Measurements from ENCODE around the gene PHACTR1.

The PHACTR1 gene

DNA sequence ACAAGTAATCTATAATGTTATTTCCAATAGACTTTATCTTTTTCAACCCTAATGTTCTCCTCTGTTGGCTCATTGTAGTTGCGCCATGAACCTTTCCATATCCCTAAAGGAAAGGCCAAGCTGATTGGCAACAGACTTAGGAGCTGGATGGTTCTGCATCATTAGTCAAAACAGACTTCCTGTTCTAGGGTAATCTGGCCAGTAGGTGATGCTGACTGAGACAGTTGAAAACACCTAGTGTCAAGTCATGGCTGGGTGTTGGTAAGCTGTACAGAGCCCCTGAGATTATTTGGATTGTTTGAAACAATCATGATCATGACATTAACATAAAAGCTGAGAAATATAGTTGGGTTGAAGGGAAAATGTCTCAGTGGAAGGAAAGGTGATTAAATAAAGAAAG is 231.4 kb downstream of the PHACTR1 start:
- no peak for DNase-seq (ENCODE audit: low read depth, low spot score)

DNA sequence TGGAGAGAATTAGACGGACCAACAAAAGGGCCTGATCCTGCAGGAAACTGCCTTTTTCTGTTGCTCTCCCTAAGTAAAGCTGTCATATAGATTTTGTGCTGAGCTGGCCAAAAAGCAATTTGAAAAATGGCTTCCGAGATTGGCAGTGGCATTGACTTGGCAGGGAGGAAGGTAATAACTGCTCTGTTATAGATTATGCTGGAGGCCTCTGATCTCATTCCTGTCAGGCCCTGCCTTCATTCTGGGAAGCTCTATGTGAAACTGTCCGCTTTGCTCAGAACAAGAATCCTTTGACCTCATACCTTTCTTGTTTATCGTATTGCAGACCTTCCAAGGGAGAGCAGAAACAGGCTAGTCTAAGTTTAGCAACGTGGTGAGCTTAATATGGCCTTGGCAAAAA is 234.4 kb downstream of the PHACTR1 start:
- DNase-seq (ENCODE audit: low read depth, low spot score) = no peak

DNA sequence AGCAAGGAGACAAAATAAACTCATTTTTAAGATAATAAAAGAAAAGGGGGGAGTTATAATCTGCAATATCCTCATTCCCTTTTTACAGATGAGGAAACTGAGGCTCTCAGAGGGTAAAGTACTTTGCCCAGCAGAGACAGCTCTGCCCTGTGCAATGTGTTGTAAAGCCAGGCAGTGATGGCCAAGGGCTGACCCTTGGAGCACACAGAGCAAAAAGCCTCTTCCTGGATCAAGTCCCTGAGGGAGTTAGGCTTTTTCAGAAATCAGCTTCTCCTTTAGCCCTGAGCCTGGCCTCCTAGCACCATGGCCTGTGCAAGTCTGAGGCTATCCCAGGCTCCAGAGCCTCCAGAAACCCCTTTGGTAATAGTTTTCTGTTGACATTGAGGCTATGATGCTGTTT is 234.8 kb downstream of the PHACTR1 start:
- DNase-seq (ENCODE audit: low read depth, low spot score) = no peak

DNA sequence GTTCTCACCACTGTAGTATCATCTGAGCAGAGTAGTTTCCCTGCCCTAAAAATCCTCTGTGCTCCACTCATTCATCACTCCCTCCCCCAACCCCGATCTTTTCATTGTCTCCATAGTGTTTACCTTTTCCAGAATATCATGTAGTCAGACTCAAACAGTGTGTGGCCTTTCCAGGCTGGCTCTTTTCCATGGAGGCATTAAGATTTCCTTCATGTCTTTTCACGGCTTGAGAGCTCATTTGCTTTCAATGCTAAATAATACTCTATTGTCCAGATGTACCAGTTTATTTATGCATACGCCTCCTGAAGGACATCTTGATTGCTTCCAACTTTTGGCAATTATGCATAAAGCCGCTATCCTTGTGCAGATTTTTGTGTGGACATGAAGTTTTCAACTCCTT is 235.8 kb downstream of the PHACTR1 start:
- DNase-seq (ENCODE audit: low read depth, low spot score) = no peak

DNA sequence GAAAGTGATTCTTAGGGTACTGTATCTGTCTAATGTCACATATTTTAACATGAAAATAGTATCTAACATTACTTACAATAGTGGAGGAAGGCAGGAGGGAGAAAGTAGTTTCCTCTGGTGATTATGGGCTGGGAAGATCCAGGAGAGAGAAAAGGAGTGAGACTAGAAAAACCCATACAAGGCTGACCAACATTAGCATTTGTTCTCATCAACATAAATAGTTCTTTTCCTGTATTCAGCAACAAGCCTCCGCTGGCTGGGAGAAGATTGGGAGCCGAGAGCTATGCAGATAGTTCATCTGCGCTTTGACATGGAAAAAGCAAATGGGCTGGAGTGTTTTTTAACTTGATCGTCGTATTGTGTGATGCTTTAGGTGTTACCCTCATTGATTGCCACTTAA is 239.4 kb downstream of the PHACTR1 start:
- DNase-seq (ENCODE audit: low read depth, low spot score) = no peak

DNA sequence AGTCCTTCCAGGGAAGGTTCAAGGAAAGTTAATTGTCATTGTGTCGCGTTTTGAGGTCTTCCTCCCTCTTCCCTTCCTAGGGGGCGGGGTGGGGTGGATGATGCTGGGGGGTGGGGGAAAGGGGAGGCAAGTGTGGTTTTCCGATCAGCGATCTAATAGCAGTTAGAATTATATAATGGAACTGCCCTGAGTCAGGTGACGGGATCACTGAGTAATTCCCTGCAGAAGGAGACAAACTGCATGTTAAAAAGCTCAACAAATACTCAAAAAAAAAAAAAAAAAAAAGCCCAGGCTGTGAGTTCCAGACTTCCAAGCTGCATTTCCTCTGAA is 240.4 kb downstream of the PHACTR1 start:
- DNase-seq (ENCODE audit: low read depth, low spot score) = no peak

DNA sequence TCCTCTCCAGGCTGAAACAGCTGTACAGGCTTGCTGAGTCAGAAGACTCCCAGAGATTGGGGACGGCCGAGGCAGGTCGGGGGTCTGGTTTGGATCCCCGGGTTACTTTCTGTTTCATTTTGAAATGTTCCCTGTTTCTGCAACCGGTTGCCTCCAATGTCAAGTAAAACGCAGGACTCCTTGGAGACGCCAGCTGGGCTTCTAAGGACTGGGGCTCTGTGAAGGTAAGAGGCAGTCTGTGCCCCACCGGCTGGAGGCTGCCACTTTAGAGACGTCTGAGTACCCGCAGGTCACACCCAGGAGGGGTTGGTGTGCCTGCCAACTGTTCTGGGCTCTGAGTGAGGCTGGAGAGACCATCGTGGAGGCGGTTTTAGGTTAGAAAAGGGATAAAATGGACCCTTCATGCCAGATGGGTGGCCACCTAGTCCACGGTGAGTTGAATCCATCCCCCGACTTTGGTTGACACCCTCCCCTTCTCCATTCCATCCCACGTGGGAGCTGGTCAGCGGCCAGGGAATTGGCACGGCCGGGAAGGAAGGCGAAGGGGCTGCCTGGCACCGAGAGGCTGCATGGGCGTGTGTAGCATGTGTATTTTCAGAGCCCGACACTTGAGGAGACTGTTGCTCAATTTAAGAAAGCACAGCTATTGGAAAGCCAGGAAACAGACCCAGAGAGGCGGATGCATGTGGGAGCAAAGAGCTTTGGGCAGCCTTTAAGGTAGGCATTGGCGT is 240.9 kb downstream of the PHACTR1 start:
- peak; percentile 20 for DNase-seq (ENCODE audit: low read depth, low spot score)

DNA sequence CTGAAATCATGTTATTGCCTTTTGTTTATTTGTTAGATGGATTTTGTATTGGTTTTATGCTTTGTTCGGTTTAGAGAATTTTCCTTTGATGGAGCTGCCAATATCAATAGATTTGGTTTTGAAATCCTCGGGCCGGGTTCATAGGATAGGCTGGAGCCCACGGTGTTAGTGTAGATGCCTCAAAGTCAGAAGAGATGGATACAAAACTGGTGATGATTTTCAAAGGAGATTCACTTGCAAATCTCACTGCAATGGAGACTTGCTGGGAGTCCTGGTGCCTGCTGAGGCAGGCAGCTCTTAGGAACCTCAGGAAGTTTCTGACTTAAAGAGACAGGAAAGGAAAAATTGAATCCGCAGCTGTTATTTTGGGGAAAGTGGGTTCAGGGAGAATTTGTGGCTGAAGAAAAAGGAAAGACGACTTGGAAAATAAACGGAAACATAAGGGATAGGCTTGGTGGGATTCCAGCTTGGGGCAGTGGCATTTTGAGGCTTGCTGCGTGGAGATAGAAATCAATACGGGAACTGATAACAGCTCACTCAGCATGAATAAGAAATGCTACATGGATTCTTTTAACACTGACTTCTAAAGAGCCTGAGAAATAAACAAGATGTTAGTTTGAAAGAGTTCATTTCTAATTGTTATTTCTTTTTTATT is 241.6 kb downstream of the PHACTR1 start:
- no peak for DNase-seq (ENCODE audit: low read depth, low spot score)

DNA sequence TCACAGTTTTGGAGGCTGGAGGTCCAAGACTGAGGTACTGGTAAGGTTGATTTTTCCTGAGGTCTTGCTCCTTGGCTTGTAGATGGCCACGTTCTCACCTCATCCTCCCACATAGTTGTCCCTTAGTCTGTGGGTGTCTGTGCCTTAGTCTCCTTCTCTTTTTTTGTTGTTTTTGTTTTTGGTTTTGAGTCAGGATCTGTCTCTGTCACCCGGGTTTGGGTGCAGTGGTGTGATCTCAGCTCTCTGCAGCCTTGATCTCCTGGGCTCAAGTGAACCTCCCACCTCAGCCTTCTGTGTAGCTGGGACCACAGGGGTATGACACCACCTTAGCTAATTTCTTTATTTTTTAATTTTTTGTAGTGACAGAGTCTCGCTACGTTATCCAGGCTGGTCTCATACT is 245.2 kb downstream of the PHACTR1 start:
- no peak for DNase-seq (ENCODE audit: low read depth, low spot score)

DNA sequence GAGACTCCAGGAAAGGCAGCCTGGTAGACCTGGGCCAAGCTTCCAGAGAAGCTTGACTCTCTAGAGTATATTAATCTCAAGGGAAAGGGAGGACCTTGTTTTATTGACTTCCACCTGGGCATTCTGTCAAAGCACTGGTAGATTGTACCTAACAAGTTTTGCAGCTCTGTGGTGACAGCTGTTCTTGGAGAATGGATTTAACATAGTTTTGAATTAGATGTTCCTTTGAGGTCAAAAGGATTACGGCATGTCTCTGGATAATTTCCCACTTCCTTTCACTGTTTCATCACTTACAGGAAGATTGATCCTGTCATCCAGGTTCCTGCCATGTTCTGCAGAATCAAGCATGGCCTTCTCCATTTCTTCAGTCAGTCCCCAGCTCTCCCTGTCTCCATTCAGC is 246.0 kb downstream of the PHACTR1 start:
- no peak for DNase-seq (ENCODE audit: low read depth, low spot score)

DNA sequence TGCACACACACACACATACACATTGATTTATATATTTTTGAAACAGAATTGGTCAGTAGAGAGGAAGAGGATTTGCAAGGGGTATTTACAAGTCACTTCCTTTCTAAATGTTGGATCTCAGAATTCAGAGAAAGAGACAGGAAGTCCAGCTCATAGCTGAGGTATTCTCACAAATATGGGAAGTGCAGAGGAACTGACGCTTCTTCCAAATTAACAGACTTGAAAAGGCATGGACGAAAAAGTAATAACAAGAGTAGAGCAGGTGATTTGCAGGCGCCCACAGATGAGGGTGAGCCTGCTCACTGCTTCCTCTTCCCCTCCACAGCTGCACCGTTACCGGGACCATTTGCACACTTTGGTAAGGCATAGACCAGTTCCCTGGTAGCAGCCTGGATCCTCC is 246.4 kb downstream of the PHACTR1 start:
- no peak for DNase-seq (ENCODE audit: low read depth, low spot score)

DNA sequence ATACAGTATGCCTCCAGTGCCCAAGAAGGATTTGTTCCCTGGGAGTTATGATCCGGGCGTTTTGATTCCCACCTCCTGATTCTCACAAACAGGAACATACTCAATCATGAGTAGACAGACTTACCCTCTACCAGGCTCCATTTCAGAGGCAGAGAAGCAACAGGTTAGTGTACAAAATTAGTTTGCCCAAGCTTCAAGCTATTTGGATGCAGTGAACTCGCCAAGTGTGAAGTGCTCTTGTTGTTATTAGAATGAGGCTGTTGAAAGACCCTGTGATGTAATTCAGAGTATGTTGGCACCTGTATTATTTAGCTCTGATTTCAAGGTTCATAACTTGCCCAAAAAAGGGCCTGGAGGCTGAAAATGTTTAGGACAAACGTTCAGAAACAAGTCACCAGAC is 247.0 kb downstream of the PHACTR1 start:
- no peak for DNase-seq (ENCODE audit: low read depth, low spot score)

DNA sequence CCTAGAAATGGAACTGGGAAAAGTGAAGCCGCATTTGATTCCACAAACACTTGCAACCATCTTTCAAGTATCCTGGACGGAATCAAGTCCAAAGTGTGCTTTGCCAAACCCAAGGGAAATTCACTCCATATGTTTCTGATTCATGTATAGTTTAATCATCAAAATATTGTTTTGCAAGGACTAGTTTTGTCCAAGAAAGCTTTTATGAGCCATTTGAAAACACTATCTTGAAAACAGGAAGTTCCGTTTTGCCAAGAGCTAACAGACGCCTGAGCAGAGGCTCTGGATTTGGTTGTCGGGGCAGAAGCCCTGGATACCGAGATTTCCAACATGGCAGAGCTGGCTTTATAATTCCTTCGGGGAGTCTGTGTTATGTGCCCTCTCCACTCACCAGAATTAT is 251.1 kb downstream of the PHACTR1 start:
- no peak for DNase-seq (ENCODE audit: low read depth, low spot score)

DNA sequence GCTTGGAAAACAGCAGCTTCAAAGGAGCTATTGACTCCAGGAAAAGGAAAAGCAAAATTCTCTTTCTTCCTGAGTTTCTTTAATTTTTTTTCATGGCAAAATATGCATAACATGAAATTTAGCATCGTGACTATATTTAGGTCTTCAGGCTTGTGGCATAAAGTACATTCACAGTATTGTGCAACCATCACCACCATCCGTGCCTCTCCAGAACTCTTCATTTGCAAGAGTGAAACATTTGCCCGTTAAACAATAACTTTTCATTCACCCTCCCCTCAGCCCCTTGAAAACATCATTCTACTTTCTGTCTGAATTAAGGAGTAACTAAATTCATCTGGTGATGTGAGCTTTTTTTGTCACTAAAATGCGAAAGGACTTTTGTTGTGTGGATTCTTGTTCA is 251.7 kb downstream of the PHACTR1 start:
- no peak for DNase-seq (ENCODE audit: low read depth, low spot score)

DNA sequence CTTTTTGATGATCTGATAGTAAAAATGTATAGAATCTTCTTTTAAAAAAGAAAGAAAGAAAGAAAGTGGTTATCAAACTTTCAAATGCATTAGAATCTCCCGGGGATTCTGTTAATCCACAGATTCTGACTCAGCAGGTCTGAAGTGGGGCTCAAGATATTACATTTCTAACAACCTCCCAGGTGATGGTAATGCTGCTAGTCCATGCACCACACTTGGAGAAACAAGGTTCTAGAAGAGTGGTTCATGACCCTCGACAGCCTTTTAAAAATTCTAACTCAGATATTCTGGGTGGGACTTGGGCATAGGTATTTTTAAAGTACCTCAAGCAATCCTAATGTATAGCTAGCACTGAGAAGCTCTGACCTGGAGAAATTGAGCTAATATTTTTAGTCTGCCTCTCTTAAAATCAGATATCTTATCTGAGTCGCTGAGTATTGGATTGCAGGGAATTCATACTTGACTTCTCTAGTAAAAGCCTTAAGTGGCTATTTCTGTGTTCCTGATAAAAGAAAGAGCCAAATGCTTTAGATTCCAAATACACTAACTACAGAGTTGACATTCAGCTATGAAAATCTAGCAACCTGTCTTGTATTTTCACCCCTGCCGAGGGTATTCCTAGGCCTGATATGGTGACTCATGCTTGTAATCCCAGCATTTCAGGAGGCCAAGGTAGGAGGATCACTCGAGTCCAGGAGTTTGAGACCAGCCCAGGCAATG is 252.4 kb downstream of the PHACTR1 start:
- DNase-seq (ENCODE audit: low read depth, low spot score) = no peak

DNA sequence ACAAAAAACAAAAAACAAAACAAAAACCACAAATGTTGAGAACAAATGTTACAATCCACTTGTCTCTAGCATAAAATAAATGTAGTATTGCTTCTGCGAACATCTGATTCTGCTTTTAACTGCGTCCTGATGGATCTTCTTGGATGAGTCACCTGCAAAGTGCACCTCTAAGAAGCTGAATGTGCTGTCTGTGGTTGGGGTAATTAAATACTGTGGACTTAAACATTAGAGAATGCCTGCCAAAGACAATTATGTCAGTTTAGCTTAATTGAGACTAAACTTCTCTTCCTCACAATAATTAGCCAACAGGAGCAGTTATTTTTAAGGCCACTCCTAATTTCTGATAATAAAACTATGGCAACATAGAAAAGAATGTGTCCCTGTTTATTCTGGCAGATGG is 253.4 kb downstream of the PHACTR1 start:
- DNase-seq (ENCODE audit: low read depth, low spot score) = no peak

DNA sequence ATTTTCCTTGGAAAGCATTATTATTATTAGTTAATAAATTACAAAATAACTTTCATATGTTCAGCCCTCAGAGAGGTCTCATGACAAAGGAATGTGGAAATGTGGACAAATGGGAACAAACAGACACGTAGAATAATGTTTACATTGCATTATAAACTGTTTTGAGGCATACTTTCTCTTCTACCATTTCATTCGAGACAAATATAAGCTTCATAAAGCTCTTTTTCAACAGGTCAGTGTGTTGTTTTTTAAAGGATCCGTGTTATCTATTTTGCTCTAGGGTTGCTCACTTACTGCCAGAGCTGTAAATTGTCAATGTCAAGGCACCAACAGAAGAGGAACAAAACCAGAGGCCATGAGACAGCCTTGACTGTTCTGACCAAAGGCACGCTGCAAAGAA is 256.8 kb downstream of the PHACTR1 start:
- DNase-seq (ENCODE audit: low read depth, low spot score) = no peak

DNA sequence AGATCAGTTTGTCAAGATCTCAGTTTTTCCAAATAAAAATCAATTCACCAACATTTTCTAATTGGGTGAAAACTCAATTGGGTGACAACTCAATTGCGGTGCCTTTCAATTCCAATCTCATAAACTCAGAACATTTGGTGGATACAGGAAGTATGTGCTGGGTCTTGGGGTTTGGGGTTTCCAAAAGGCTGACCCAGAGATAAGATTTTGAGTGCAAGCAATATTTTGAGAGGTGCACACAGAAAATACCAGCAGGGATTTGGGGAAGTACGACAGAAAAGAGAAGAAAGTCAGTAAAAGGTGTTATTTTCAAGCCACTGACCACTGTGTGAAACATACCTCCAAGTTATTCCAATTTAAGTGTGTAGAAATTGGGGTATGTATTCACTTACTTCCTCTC is 258.0 kb downstream of the PHACTR1 start:
- DNase-seq (ENCODE audit: low read depth, low spot score) = no peak

DNA sequence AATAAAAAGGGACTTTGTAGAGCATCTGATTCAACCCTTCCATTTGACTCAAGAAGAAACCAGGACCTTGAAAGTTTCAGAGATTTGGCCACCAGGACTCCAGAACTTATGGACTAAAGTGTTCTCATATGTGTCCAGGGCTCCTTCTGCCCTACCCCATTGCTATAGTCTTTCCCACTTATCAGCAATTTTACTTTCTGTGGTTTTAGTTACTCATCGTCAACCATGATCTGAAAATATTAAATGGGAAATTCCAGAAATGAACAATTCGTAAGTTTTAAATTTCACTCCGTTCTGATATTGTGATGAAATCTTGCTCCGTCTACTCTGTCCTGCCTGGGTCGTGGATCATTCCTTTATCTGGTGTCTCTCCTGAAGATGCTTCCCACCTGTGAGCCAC is 259.8 kb downstream of the PHACTR1 start:
- DNase-seq (ENCODE audit: low read depth, low spot score) = no peak

DNA sequence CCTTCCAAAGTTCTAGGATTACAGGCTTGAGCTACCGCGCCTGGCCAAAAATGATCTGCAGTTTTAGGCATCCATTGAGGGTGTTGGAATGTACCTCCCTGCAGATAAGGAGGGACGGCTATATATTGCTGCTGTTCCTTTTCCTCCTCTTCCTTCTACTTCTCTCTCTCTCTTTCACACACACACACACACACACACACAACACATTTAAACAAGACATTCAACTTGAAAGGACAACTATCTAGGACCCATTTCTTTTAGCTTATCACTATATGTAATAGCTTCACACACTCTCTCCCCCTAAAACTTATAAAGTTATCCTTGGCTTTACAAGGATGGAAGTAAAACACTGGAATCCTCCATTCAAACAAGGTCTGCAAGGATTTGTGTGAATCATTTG is 260.6 kb downstream of the PHACTR1 start:
- DNase-seq (ENCODE audit: low read depth, low spot score) = no peak

DNA sequence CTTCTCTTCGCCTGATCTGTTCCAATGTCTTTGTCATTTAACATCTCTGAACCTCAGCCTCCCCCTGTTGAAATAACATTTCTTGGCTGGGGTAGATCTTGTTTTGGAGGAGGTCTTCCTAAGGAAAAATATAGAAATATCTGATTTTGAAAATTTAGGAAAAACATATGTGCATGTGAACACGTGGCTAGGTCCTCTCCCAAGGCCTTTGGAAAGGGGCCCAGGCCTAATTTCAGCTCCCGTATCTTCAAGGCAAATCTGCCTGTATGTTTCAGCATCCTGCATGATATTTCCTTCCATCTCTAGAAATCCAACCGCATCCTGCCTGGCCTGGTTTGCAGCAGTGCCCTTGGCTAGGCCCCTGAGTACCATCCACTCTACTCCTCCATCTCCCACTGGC is 261.2 kb downstream of the PHACTR1 start:
- DNase-seq (ENCODE audit: low read depth, low spot score) = no peak

DNA sequence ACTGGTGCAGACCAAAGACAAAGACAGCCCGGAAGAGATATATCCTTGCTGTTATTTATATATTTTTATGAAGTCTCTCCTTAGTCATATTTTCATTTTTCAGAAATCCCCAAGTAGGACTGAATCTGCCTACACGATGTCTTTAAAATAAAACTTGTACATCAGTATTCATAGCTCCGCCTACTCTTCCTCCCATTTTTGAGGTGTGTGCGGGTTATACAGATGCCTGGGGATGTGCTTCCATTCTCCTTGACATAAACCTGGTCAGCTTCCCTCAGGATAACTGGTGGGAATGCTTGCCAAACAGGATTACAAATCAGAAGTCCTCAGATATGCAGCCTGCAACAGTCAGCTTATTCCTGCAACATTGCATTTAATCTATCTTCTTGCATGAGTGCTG is 264.2 kb downstream of the PHACTR1 start:
- DNase-seq (ENCODE audit: low read depth, low spot score) = no peak

DNA sequence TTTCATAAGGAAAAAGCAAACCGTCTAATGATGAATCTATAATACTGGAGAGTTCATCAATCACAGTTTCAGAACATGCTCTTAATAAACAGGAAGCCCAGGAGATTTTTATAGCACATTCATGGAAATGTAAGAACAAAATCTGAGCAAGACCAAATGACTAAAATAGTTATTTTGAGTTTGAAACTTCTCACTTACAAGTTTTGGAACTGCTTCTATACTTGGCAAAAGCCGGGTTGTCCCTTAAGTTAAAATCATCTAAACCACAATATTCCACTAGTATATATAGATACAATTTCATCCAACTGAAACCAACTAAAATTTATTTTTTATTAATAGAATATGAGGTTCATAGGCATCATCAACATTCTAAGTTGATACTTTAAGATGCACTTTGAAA is 268.2 kb downstream of the PHACTR1 start:
- no peak for DNase-seq (ENCODE audit: low read depth, low spot score)
